Liver (tissue), 9 donors: ENCODE measurements around the gene MARCHF3. TPM values are rescaled to one million over a fixed set of nuclear protein-coding genes. Genes with fewer than 3 reads are reported as not detected.

ENCODE experiments used
- DNase-seq: peaks from one replicate; pipeline ENCODE4 v3.0.0-alpha.2; 2017; ENCODE audit warnings: low spot score
- H3K27ac ChIP-seq, 2 donors: one replicate each; pipeline ENCODE4 v1.7.0; 2013; ENCODE audit warnings: inconsistent platforms in 2 of 2, low read length in 2 of 2, control low read depth in 1 of 2, low read depth in 1 of 2, mild to moderate bottlenecking in 1 of 2
- H3K27me3 ChIP-seq, 4 donors: one replicate each; pipeline versions ENCODE4 v1.6.1 to v1.7.0; 2013; ENCODE audit warnings: low read length in 3 of 4, inconsistent platforms in 1 of 4, mild to moderate bottlenecking in 1 of 4, moderate library complexity in 1 of 4; ENCODE audit not compliant: control insufficient read depth in 4 of 4, insufficient read depth in 4 of 4
- H3K36me3 ChIP-seq, 4 donors: one replicate each; pipeline versions ENCODE4 v1.6.1 to v1.7.0; 2013; ENCODE audit warnings: low read length in 3 of 4, mild to moderate bottlenecking in 3 of 4, low read depth in 1 of 4, moderate library complexity in 1 of 4; ENCODE audit not compliant: control insufficient read depth in 4 of 4, insufficient read depth in 3 of 4
- H3K4me1 ChIP-seq, 4 donors: one replicate each; pipeline versions ENCODE4 v1.6.1 to v1.7.0; 2013; ENCODE audit warnings: low read length in 3 of 4, mild to moderate bottlenecking in 3 of 4, moderate library complexity in 1 of 4; ENCODE audit not compliant: control insufficient read depth in 4 of 4, insufficient read depth in 4 of 4
- H3K4me3 ChIP-seq, 3 donors: one replicate each; pipeline versions ENCODE4 v1.6.1 to v1.7.0; 2013; ENCODE audit warnings: low read length in 3 of 3, control low read depth in 1 of 3, low read depth in 1 of 3, mild to moderate bottlenecking in 1 of 3
- H3K9ac ChIP-seq, 2 donors: one replicate each; pipeline ENCODE4 v1.7.0; 2013; ENCODE audit warnings: low read length in 2 of 2, mild to moderate bottlenecking in 2 of 2, moderate library complexity in 2 of 2, control low read depth in 1 of 2, low read depth in 1 of 2
- H3K9me3 ChIP-seq, 4 donors: one replicate each; pipeline versions ENCODE4 v1.6.1 to v1.7.0; 2013; ENCODE audit warnings: low read length in 3 of 4; ENCODE audit not compliant: control insufficient read depth in 4 of 4
- FOXA2 ChIP-seq: IDR thresholded peaks from 2 replicates; pipeline ENCODE4 v1.6.1; 2016; ENCODE audit warnings: antibody characterized with exemption
- HNF4A ChIP-seq, 2 donors: conservative IDR thresholded peaks; 2 replicates each; pipeline ENCODE4 v1.6.1; 2016; ENCODE audit warnings: antibody characterized with exemption in 2 of 2, mild to moderate bottlenecking in 2 of 2
- HNF4G ChIP-seq: IDR thresholded peaks from 2 replicates; pipeline ENCODE4 v1.6.1; 2016; ENCODE audit warnings: antibody characterized with exemption
- RXRA ChIP-seq, 2 donors: IDR thresholded peaks; 2 replicates each; pipeline ENCODE4 v1.6.1; 2017 to 2018; ENCODE audit warnings: antibody characterized with exemption in 2 of 2, mild to moderate bottlenecking in 1 of 2
- SP1 ChIP-seq: IDR thresholded peaks from 2 replicates; pipeline ENCODE4 v1.6.1; 2018; ENCODE audit warnings: antibody characterized with exemption, mild to moderate bottlenecking
- TAF1 ChIP-seq: conservative IDR thresholded peaks from 2 replicates; pipeline ENCODE4 v1.6.1; 2016; ENCODE audit warnings: antibody characterized with exemption, mild to moderate bottlenecking
- WGBS: extraction: QIAGEN DNeasy Blood & Tissue Kit; methylation state at CpG from one replicate; pipeline ENCODE4 v1.1.7; 2013; 5-methylcytosine and 5-hydroxymethylcytosine counted together
- polyA plus RNA-seq, 2 donors: library from polyadenylated mRNA; stranded (reverse) in 1 of 2; unstranded in 1 of 2; fragments of 200-250 nt in 1 of 2; fragments of >200 nt in 1 of 2; fragmentation: Nextera tagmentation in 1 of 2; extraction: Ambion mirVana in 1 of 2; gene quantifications; one replicate each; pipeline versions ENCODE4 v1.2.1 to v1.2.3, GENCODE V29; 2013 to 2015
- total RNA-seq, 2 donors: library from RNA; depleted of rRNA; stranded (reverse); fragments of >200 nt; gene quantifications; one replicate each; pipeline ENCODE4 v1.2.3, GENCODE V29; 2014
- TF ChIP-seq, protein P1 (sequence below): IDR thresholded peaks from 2 replicates; pipeline ENCODE4 v1.6.1; 2016; ENCODE audit warnings: antibody characterized with exemption
- TF ChIP-seq, protein P2 (sequence below): fragments of 150-350 bp; IDR thresholded peaks from 2 replicates; pipeline ENCODE4 v1.5.1; 2017; ENCODE audit warnings: improper control_type of control experiment, low read depth, low read length; ENCODE audit not compliant: missing input control
- TF ChIP-seq, protein P3 (sequence below): IDR thresholded peaks from 2 replicates; pipeline ENCODE4 v1.6.1; 2016; ENCODE audit warnings: antibody characterized with exemption
- TF ChIP-seq, protein P4 (sequence below): IDR thresholded peaks from 2 replicates; pipeline ENCODE4 v1.6.1; 2016; ENCODE audit warnings: antibody characterized with exemption
- donor health status: healthy.
- donor health status: healthy.
- donor health status: healthy.
- donor health status: healthy.
- donor health status: healthy.

Gene MARCHF3
- total and polyA plus RNA-seq, 4 donors: 0.93 to 51.0 (median 1.4) TPM

DNA sequence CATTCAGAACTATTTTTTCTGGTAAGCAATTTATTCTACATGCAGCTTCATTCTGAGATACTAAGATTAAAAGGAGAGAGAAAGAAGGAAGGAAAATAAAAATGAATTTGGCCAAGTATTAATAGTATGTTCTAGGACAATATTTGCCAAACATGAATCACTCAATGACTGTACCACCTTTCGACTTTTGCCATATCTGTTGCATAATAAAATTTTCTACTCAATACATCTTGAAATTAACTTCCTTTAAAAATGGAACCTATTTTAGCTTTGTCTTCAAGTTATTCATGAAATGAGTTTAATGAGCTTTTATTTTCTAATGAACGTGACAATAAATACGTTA, 111.8 kb downstream of the MARCHF3 start (continued):
- TF ChIP-seq, protein P1, sequence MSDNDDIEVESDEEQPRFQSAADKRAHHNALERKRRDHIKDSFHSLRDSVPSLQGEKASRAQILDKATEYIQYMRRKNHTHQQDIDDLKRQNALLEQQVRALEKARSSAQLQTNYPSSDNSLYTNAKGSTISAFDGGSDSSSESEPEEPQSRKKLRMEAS: no peak
- TF ChIP-seq HNF4G (no peak), RXRA (IDR thresholded peaks at IDR 0.05) (no peak)
- TF ChIP-seq, protein P2, sequence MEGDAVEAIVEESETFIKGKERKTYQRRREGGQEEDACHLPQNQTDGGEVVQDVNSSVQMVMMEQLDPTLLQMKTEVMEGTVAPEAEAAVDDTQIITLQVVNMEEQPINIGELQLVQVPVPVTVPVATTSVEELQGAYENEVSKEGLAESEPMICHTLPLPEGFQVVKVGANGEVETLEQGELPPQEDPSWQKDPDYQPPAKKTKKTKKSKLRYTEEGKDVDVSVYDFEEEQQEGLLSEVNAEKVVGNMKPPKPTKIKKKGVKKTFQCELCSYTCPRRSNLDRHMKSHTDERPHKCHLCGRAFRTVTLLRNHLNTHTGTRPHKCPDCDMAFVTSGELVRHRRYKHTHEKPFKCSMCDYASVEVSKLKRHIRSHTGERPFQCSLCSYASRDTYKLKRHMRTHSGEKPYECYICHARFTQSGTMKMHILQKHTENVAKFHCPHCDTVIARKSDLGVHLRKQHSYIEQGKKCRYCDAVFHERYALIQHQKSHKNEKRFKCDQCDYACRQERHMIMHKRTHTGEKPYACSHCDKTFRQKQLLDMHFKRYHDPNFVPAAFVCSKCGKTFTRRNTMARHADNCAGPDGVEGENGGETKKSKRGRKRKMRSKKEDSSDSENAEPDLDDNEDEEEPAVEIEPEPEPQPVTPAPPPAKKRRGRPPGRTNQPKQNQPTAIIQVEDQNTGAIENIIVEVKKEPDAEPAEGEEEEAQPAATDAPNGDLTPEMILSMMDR: no peak

DNA sequence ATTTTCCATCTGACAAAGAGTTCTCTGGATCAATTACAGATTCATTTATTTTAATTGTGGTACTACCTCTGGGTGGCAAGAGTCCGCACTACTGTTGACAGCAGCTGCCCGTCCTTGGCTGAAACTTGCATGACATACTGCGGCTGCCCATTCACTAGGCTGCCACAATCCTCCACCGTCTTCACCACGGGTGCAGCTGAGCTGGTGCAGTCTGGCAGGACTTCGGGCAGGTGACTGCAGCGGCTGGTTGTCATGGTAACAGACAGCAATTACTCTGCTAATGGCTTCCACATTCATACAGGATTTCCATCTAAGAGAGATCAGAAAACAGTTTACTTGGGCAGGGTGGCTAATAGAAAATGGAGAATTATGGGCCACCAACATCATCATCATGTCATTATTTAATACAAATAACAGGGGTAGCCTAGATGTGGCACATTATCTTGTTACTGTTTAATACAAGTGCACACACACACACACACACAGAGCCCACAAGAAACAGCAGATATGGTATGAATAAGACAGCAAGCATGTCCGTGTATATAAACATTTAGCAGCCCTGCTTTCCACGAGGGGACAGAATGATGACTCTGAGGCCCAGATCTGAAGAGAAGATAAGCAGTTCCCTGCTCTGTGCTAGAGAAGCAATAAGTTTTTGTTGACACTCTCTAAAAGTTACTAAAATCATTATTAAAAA, 112.3 kb downstream of the MARCHF3 start:
- 82% methylated on average over 9 of the region's 9 CpGs for WGBS
- Histone ChIP-seq H3K4me1 (no peaks in the 10 kb centered on the region), H3K4me3 (no peak overlapping the region), H3K36me3 (peaks cover 0 to 2% (median 0%) of the 10 kb centered on the region in 4 donors), H3K27ac (no peak overlapping the region), H3K27me3 (no peaks in the 10 kb centered on the region), H3K9me3 (no peaks in the 10 kb centered on the region), H3K9ac (no peak overlapping the region)
- DNase-seq: no peak
- TF ChIP-seq, protein P2: no peak
- TF ChIP-seq, protein P3, sequence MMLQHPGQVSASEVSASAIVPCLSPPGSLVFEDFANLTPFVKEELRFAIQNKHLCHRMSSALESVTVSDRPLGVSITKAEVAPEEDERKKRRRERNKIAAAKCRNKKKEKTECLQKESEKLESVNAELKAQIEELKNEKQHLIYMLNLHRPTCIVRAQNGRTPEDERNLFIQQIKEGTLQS: no peak
- TF ChIP-seq, protein P4, sequence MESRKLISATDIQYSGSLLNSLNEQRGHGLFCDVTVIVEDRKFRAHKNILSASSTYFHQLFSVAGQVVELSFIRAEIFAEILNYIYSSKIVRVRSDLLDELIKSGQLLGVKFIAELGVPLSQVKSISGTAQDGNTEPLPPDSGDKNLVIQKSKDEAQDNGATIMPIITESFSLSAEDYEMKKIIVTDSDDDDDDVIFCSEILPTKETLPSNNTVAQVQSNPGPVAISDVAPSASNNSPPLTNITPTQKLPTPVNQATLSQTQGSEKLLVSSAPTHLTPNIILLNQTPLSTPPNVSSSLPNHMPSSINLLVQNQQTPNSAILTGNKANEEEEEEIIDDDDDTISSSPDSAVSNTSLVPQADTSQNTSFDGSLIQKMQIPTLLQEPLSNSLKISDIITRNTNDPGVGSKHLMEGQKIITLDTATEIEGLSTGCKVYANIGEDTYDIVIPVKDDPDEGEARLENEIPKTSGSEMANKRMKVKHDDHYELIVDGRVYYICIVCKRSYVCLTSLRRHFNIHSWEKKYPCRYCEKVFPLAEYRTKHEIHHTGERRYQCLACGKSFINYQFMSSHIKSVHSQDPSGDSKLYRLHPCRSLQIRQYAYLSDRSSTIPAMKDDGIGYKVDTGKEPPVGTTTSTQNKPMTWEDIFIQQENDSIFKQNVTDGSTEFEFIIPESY: no peak

DNA sequence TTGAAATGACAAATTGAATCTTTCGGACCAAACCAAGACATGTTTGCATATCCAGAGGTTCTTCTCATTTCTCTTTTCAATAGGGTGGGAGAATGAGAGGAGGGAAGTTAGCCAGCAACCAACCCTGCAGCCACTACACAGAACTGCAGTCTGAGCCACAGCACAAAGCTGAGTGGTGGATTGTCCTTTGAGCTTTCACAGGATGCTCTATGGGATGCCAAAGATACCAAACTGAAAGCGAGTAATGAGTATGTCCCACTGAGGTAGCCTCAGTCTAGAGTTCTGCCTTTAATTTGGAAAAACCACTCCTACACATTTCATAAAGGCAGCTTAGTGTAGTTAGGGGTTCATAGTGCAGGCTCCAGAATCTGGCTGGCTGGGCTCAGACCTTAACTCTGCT, 114.9 kb downstream of the MARCHF3 start:
- Histone ChIP-seq H3K9ac (no peak overlapping the region), H3K27ac (no peak overlapping the region), H3K4me1 (no peaks in the 10 kb centered on the region), H3K27me3 (no peaks in the 10 kb centered on the region), H3K4me3 (no peak overlapping the region), H3K9me3 (no peaks in the 10 kb centered on the region), H3K36me3 (peaks cover 0 to 2% (median 0%) of the 10 kb centered on the region in 4 donors)
- TF ChIP-seq FOXA2 (no peak), SP1 (no peak), HNF4A (conservative IDR thresholded peaks at IDR 0.05) (no peak), TAF1 (no peak)
- TF ChIP-seq, protein P4: no peak
- WGBS: 96% methylated on average over 2 of the region's 2 CpGs
- DNase-seq: no peak
